Spleen (tissue), 7 donors: ENCODE measurements around the gene VGF.

ENCODE experiments used
- CTCF ChIP-seq, 11 experiments: fragments of 200-600 bp in 7 of 11; fragments of 450-650 bp in 4 of 11; sonication (generic) in 4 of 11; IDR thresholded peaks in 8 of 11; conservative IDR thresholded peaks in 3 of 11; 1 replicate in 7 of 11; 2 replicates in 4 of 11; pipeline versions ENCODE4 v1.4.0 to v1.8.0; 2016 to 2021; ENCODE audit warnings: antibody characterized with exemption in 11 of 11, inconsistent platforms in 4 of 11, mild to moderate bottlenecking in 1 of 11
- POLR2AphosphoS5 ChIP-seq, 3 donors: sonication (generic); formaldehyde crosslinking; IDR thresholded peaks; one replicate each; pipeline ENCODE4 v1.5.1; 2017; ENCODE audit warnings: antibody characterized with exemption in 3 of 3
- donor health status: DM: no; HTN: no; CAD: no; lungs with moderate emphysema.
- donor health status: DM: no; HTN: no; CAD: no.
- donor health status: DM: no; HTN: no; CAD: no.

GRCh38 chr7:101202603-101202918, 37.2 kb upstream of the VGF start:
- TF ChIP-seq CTCF (IDR thresholded peaks at IDR 0.05 in 8 of 11, conservative IDR thresholded peaks at IDR 0.05 in 3 of 11) (no peak), POLR2AphosphoS5 (IDR thresholded peaks at IDR 0.05) (no peak)
